Osteoblast (primary cell): ENCODE measurements around the gene TPO. TPM values are rescaled to one million over a fixed set of nuclear protein-coding genes. Genes with fewer than 3 reads are reported as not detected.

Source experiments
- DNase-seq: peaks from one replicate; pipeline ENCODE4 v3.0.0; 2011; ENCODE audit warnings: low spot score, mixed read lengths; ENCODE audit not compliant: insufficient read length; ENCODE audit errors: missing footprints
- H2AFZ ChIP-seq: 2 replicates; pipeline ENCODE4 v1.6.0; 2011; ENCODE audit warnings: mild to moderate bottlenecking, low read length
- H3K27ac ChIP-seq: 2 replicates; pipeline ENCODE4 v1.5.1; 2011; ENCODE audit warnings: mild to moderate bottlenecking, low read depth, low read length, moderate library complexity
- H3K27me3 ChIP-seq: 2 replicates; pipeline ENCODE4 v1.6.0; 2012; ENCODE audit warnings: mild to moderate bottlenecking, control low read depth, inconsistent platforms, low read length, moderate library complexity; ENCODE audit not compliant: insufficient read depth
- H3K36me3 ChIP-seq: 2 replicates; pipeline ENCODE4 v1.5.1; 2011; ENCODE audit warnings: mild to moderate bottlenecking, low read length, control low read depth, moderate library complexity; ENCODE audit not compliant: insufficient read depth
- H3K4me1 ChIP-seq: 2 replicates; pipeline ENCODE4 v1.5.1; 2011; ENCODE audit warnings: mild to moderate bottlenecking, low read length, control low read depth, moderate library complexity; ENCODE audit not compliant: insufficient read depth
- H3K4me2 ChIP-seq: 2 replicates; pipeline ENCODE4 v1.6.0; 2011; ENCODE audit warnings: mild to moderate bottlenecking, low read length; ENCODE audit not compliant: insufficient read depth
- H3K4me3 ChIP-seq: fragments of 200-600 bp; sonication (generic); 3 replicates; pipeline ENCODE4 v1.5.1; 2012; ENCODE audit warnings: mild to moderate bottlenecking, low read length, inconsistent platforms; ENCODE audit not compliant: insufficient read depth
- H3K79me2 ChIP-seq: 2 replicates; pipeline ENCODE4 v1.6.0; 2012; ENCODE audit warnings: mild to moderate bottlenecking, low read length, control low read depth, inconsistent platforms; ENCODE audit not compliant: insufficient read depth
- H3K9me3 ChIP-seq: 2 replicates; pipeline ENCODE4 v1.5.1; 2011; ENCODE audit warnings: low read depth, low read length, control low read depth
- H4K20me1 ChIP-seq: 2 replicates; pipeline ENCODE4 v1.6.0; 2012; ENCODE audit warnings: mild to moderate bottlenecking, low read length, control low read depth; ENCODE audit not compliant: insufficient read depth
- total RNA-seq: library from RNA; depleted of rRNA; stranded (reverse); fragments of >200 nt; gene quantifications from 2 replicates; pipeline ENCODE4 v1.2.3, GENCODE V29; 2012
- TF ChIP-seq, protein P1 (sequence below): IDR thresholded peaks from 2 replicates; pipeline ENCODE4 v1.5.1; 2011; ENCODE audit warnings: mild to moderate bottlenecking, low read depth, low read length, moderate library complexity; ENCODE audit errors: extremely low read depth

Gene TPO
- total RNA-seq, 1 donor: not detected

DNA sequence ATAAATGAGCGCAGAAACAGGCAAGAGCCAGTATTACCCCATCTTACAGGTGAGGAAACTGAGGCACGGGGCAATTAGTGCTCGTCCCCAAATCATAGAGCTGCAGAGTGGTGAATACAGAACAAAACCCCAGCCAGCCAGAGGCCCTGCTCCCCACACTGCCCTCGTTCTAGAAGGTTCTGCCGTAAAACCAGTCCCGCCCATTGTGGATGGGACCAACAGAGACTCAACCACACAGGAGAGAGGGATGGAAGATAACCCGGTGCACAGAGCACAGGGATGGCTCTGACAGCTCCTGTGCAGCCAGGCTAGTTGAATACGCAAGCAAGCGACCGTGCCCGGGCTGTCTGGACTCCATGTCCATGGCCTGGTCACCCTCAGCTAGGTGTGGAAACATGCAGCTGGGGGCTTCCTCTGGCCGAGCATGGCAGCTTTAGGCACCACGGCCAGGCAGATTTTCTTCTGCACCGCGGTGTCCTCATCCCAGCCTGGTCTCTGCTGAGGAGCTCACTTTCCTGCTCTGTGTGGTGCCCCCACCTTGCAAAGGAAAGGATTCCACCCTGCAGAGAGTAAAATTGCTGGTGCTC, 146.4 kb downstream of the TPO start:
- TF ChIP-seq, protein P1, sequence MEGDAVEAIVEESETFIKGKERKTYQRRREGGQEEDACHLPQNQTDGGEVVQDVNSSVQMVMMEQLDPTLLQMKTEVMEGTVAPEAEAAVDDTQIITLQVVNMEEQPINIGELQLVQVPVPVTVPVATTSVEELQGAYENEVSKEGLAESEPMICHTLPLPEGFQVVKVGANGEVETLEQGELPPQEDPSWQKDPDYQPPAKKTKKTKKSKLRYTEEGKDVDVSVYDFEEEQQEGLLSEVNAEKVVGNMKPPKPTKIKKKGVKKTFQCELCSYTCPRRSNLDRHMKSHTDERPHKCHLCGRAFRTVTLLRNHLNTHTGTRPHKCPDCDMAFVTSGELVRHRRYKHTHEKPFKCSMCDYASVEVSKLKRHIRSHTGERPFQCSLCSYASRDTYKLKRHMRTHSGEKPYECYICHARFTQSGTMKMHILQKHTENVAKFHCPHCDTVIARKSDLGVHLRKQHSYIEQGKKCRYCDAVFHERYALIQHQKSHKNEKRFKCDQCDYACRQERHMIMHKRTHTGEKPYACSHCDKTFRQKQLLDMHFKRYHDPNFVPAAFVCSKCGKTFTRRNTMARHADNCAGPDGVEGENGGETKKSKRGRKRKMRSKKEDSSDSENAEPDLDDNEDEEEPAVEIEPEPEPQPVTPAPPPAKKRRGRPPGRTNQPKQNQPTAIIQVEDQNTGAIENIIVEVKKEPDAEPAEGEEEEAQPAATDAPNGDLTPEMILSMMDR: no peak
- Histone ChIP-seq H3K27me3 (peaks cover 18% of the 10 kb centered on the region), H3K4me3 (no peak overlapping the region), H3K36me3 (no peaks in the 10 kb centered on the region), H2AFZ (no peak overlapping the region), H3K79me2 (no peaks in the 10 kb centered on the region), H3K4me2 (no peak overlapping the region), H3K27ac (no peak overlapping the region), H3K4me1 (peaks cover 12% of the 10 kb centered on the region), H3K9me3 (no peaks in the 10 kb centered on the region), H4K20me1 (no peaks in the 10 kb centered on the region)
- peak; percentile 66 for DNase-seq

DNA sequence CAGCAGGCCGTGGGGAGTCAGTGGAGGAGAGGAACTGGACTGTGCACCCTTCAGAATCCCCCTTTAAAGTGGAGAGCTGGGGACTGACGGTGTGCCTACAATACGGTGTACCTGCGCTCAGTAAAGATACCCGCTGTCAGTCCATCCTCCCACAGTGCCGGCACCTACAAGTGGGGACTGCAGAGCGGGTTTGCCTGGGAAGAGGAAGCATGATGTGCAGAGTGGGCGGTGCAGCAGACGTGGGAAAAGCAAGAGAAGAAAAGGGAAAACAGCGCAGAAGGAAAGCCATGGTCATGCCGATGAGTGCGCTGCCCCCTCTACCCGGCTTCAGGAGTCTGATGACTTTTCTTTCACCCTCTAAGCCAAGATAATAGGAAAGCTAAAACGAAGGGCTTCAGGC, 148.0 kb downstream of the TPO start:
- Histone ChIP-seq H3K27ac (no peak overlapping the region), H3K79me2 (no peaks in the 10 kb centered on the region), H3K4me1 (peaks cover 12% of the 10 kb centered on the region), H4K20me1 (no peaks in the 10 kb centered on the region), H3K4me2 (no peak overlapping the region), H3K4me3 (no peak overlapping the region), H2AFZ (no peak overlapping the region), H3K9me3 (no peaks in the 10 kb centered on the region), H3K27me3 (peaks cover 18% of the 10 kb centered on the region), H3K36me3 (no peaks in the 10 kb centered on the region)
- TF ChIP-seq, protein P1: no peak
- DNase-seq: peak; percentile 80

DNA sequence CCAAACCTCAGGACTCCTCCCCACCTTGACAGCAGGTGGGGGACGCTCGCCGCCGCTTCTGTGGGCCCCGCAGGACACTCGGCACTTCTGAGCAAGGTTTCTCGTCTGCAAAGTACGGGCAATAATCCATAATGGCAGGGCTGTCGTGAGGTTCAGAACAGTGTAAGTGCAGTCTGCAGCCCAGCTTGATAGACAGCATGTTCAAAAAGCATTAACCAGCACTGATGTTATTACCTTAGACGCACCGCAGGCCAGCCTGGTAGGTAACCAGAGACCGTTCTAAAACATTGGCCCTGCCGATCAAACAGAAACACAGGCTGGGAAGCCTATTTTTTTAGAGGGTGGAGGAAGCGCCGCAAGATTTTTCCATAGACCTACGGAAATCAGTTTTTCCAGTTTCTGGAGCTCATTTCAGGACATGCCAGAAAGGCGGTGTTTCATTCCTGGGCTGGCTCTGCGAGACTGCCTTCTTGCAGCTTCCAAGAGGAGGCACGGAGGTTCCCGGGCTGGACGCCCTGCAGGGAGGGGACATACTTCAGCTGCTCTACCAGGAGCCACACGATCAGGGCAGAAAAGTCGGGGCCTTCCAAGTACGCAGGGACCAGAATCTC, 148.7 kb downstream of the TPO start:
- no peaks in the 10 kb centered on the region for H3K36me3 ChIP-seq
- H3K27ac ChIP-seq: no peak overlapping the region
- peak overlapping the region; percentile 48 for H3K4me2 ChIP-seq
- DNase-seq: peak; percentile 68
- TF ChIP-seq, protein P1: no peak
- no peaks in the 10 kb centered on the region for H4K20me1 ChIP-seq
- peaks cover 7% of the 10 kb centered on the region for H3K4me1 ChIP-seq
- H3K4me3 ChIP-seq: no peak overlapping the region
- H2AFZ ChIP-seq: peak overlapping the region; percentile 29
- H3K79me2 ChIP-seq: no peaks in the 10 kb centered on the region
- H3K9me3 ChIP-seq: no peaks in the 10 kb centered on the region
- peaks cover 19% of the 10 kb centered on the region for H3K27me3 ChIP-seq

DNA sequence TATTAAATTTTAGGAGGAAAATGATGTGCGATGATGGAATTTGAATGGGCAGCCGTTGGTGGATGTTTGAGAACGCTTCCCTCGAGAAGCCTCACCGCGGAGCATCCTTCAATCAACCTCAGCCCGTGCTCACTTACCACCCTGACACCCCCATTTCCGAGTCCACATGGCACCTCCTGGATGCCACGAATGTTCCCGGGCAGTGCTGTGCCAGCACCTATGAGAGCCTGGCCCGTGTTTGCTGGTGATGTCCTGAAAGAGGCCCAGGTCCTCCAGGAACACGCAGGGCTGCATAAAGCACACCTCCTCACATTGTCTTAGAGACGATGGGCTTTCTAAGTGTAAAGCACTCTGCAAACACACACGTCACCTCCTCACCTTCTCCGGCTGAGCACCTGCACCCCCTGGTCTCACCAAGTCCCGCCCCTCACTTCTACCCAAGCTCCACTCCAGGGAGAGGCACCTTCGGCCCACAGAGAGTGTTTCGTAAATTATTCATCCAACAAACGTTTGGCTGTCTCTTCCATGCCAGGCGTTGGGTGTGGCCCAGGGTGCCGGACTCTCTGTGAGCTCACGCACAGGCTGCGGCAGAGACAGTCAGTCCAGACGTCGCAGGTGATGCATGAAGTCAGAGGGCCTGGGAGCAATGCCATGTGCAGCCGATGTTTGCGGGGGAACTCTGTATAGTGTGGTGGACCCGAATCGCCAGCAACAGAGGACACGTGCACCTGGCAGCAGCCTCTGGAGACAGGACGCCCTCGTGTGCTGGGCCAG, 150.0 kb downstream of the TPO start:
- peaks cover 22% of the 10 kb centered on the region for H3K27me3 ChIP-seq
- H3K9me3 ChIP-seq: no peaks in the 10 kb centered on the region
- no peaks in the 10 kb centered on the region for H3K79me2 ChIP-seq
- no peaks in the 10 kb centered on the region for H4K20me1 ChIP-seq
- H2AFZ ChIP-seq: no peak overlapping the region
- H3K36me3 ChIP-seq: no peaks in the 10 kb centered on the region
- H3K4me3 ChIP-seq: no peak overlapping the region
- H3K27ac ChIP-seq: no peak overlapping the region
- peaks cover 7% of the 10 kb centered on the region for H3K4me1 ChIP-seq
- DNase-seq: peak; percentile 72
- TF ChIP-seq, protein P1: no peak
- H3K4me2 ChIP-seq: no peak overlapping the region
